ENCODE data around the gene NAA80. TPM values are rescaled to one million over a fixed set of nuclear protein-coding genes. Genes with fewer than 3 reads are reported as not detected.

The NAA80 gene
- total RNA-seq, 1 donor from 2014 or later = 9.4 TPM

- Mint-ChIP-seq H3K9me3 (ENCODE audit: low read depth) (no peaks in the 10 kb centered on the region), H3K36me3 (ENCODE audit: insufficient read depth) (peaks cover 2% of the 10 kb centered on the region), H3K27ac (no peak overlapping the region), H3K27me3 (peaks cover 4% of the 10 kb centered on the region), H3K4me3 (ENCODE audit: low read depth) (no peak overlapping the region), H3K4me1 (ENCODE audit: low read depth) (peaks cover 15% of the 10 kb centered on the region)
- TF ChIP-seq CTCF (IDR thresholded peaks at IDR 0.05; ENCODE audit: unreplicated experiment) = no peak
- no peak for DNase-seq (ENCODE audit: low spot score, unreplicated experiment)
Measured at GRCh38 chr3:50333744-50334328, 34.6 kb upstream of the NAA80 start.

- Mint-ChIP-seq H3K9me3 (ENCODE audit: low read depth) (no peaks in the 10 kb centered on the region), H3K36me3 (ENCODE audit: insufficient read depth) (peaks cover 2% of the 10 kb centered on the region), H3K27me3 (no peaks in the 10 kb centered on the region), H3K27ac (no peak overlapping the region), H3K4me3 (ENCODE audit: low read depth) (no peak overlapping the region), H3K4me1 (ENCODE audit: low read depth) (peaks cover 17% of the 10 kb centered on the region)
- DNase-seq (ENCODE audit: low spot score, unreplicated experiment) = no peak
- no peak for TF ChIP-seq CTCF (IDR thresholded peaks at IDR 0.05; ENCODE audit: unreplicated experiment)
Measured at GRCh38 chr3:50331364-50331907, 32.2 kb upstream of the NAA80 start.

- DNase-seq (ENCODE audit: low spot score, unreplicated experiment) = no peak
- H3K4me3 Mint-ChIP-seq (ENCODE audit: low read depth) = no peak overlapping the region
- no peak for TF ChIP-seq CTCF (IDR thresholded peaks at IDR 0.05; ENCODE audit: unreplicated experiment)
- no peak overlapping the region for H3K27ac Mint-ChIP-seq
- peaks cover 4% of the 10 kb centered on the region for H3K36me3 Mint-ChIP-seq (ENCODE audit: insufficient read depth)
- H3K4me1 Mint-ChIP-seq (ENCODE audit: low read depth) = peaks cover 10% of the 10 kb centered on the region
- H3K9me3 Mint-ChIP-seq (ENCODE audit: low read depth) = no peaks in the 10 kb centered on the region
- H3K27me3 Mint-ChIP-seq = no peaks in the 10 kb centered on the region
Measured at GRCh38 chr3:50330330-50330729, 31.1 kb upstream of the NAA80 start.

- H3K4me3 Mint-ChIP-seq (ENCODE audit: low read depth) = peak within 1 kb of the TSS; percentile 85
- TF ChIP-seq CTCF (IDR thresholded peaks at IDR 0.05; ENCODE audit: unreplicated experiment) = no peak
- H3K4me1 Mint-ChIP-seq (ENCODE audit: low read depth) = peaks cover 16% of the 10 kb centered on the region
- peak within 1 kb of the TSS; percentile 96 for H3K27ac Mint-ChIP-seq
- H3K9me3 Mint-ChIP-seq (ENCODE audit: low read depth) = no peaks in the 10 kb centered on the region
- H3K27me3 Mint-ChIP-seq = no peaks in the 10 kb centered on the region
- DNase-seq (ENCODE audit: low spot score, unreplicated experiment) = peak; percentile 91
- H3K36me3 Mint-ChIP-seq (ENCODE audit: insufficient read depth) = peaks cover 7% of the 10 kb centered on the region
Measured at GRCh38 chr3:50327943-50328691, 28.9 kb upstream of the NAA80 start, which contains the start of gene TUSC2. Gene TUSC2 (minus strand): TSS chr3:50328223. CDS start chr3:50328099, 124 bp downstream.

- no peak for TF ChIP-seq CTCF (IDR thresholded peaks at IDR 0.05; ENCODE audit: unreplicated experiment)
- peaks cover 16% of the 10 kb centered on the region for H3K4me1 Mint-ChIP-seq (ENCODE audit: low read depth)
- no peak for DNase-seq (ENCODE audit: low spot score, unreplicated experiment)
- H3K27me3 Mint-ChIP-seq = no peaks in the 10 kb centered on the region
- H3K27ac Mint-ChIP-seq = peak overlapping the region; percentile 78
- H3K9me3 Mint-ChIP-seq (ENCODE audit: low read depth) = no peaks in the 10 kb centered on the region
- H3K4me3 Mint-ChIP-seq (ENCODE audit: low read depth) = peak overlapping the region; percentile 85
- H3K36me3 Mint-ChIP-seq (ENCODE audit: insufficient read depth) = peaks cover 7% of the 10 kb centered on the region
Measured at GRCh38 chr3:50327129-50327528, 27.9 kb upstream of the NAA80 start.
